Measurements from ENCODE around the gene CDC42BPA. TPM values are rescaled to one million over a fixed set of nuclear protein-coding genes. Genes with fewer than 3 reads are reported as not detected.
A peak's percentile ranks its signal among the peaks of the same experiment; 100 is the strongest.

The CDC42BPA gene
- total and polyA plus RNA-seq, 9 of the 15 experiments (the other 6 are each of a cell fraction or from before 2014, with no cell fraction given): 8.0 to 77.5 (median 52.1) TPM

DNA sequence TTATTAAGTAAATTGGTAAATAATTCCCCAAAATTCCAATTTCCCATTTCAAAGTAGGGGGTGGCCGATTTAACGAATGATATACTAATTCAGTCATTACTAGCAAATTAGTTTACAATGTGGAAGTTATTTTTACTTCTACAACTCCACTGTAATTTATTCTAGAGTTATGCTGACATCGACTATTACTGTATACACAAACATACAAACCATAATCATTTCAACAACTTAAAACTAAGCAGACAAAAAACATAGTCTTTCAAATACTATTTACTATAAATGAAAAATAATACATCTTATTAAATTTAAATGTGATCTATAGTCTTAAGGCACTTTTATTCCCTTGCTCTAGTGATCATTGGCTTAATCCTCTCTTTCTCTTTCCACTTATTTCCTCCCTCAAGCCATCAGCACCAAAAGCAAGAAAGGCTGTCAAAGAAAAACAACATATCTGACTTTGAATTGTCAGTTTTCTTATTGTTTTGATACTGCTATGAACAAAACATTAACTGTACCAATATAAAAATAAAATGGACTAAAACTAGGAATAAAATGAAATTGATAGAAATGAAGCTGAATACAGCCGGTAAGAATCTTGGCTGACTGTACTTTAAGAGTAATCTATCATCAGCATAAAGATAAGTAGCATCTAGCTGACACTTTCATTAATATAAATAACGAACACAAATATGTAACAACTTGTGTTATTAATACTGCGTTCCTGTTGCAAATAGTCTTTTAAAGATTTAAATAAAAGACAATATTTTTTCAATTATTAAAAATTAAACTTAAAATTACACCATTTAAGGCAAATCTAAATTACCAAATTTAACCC is 4.1 kb downstream of the CDC42BPA start (continued):
- TF ChIP-seq ZKSCAN8 (CRISPR knock-in tag; IDR thresholded peaks at IDR 0.05): no peak
- no peak for TF ChIP-seq NFATC3 (IDR thresholded peaks at IDR 0.05)
- TF ChIP-seq ZNF41 (CRISPR knock-in tag; conservative IDR thresholded peaks at IDR 0.05): no peak
- peak; percentile 67 for TF ChIP-seq SMARCA4 (IDR thresholded peaks at IDR 0.05)
- no peak for TF ChIP-seq ZNF165 (CRISPR knock-in tag; IDR thresholded peaks at IDR 0.05; ENCODE audit: borderline replicate concordance)
- no peak for TF ChIP-seq NFIC (IDR thresholded peaks at IDR 0.05)
- TF ChIP-seq ZNF696 (CRISPR knock-in tag; conservative IDR thresholded peaks at IDR 0.05): no peak
- TF ChIP-seq, protein P1, sequence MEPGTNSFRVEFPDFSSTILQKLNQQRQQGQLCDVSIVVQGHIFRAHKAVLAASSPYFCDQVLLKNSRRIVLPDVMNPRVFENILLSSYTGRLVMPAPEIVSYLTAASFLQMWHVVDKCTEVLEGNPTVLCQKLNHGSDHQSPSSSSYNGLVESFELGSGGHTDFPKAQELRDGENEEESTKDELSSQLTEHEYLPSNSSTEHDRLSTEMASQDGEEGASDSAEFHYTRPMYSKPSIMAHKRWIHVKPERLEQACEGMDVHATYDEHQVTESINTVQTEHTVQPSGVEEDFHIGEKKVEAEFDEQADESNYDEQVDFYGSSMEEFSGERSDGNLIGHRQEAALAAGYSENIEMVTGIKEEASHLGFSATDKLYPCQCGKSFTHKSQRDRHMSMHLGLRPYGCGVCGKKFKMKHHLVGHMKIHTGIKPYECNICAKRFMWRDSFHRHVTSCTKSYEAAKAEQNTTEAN (CRISPR knock-in tag; IDR thresholded peaks at IDR 0.05): no peak
- peak; percentile 21; the same call in 1 of the 2 replicates for TF ChIP-seq ZFX (CRISPR knock-in tag; IDR thresholded peaks at IDR 0.05)
- no peak for TF ChIP-seq ELF1 (tag; IDR thresholded peaks at IDR 0.05)
- TF ChIP-seq GABPA (tag; conservative IDR thresholded peaks at IDR 0.05; ENCODE audit: low read depth): no peak
- no peak for TF ChIP-seq HDAC6 (IDR thresholded peaks at IDR 0.05; ENCODE audit: low read depth, low read length)
- no peak for TF ChIP-seq HNRNPH1 (optimal IDR thresholded peaks at IDR 0.05; ENCODE audit: low read depth, low read length)
- TF ChIP-seq ADNP (tag; IDR thresholded peaks at IDR 0.05): peak; percentile 44; the same call in 1 of the 2 replicates
- no peak for TF ChIP-seq ILK (tag; IDR thresholded peaks at IDR 0.05; ENCODE audit: borderline replicate concordance, low read depth)
- no peak for TF ChIP-seq LCOR (CRISPR knock-in tag; IDR thresholded peaks at IDR 0.05)
- TF ChIP-seq ZBTB7A (IDR thresholded peaks at IDR 0.05; ENCODE audit: borderline replicate concordance, control insufficient read depth, low read depth, low read length): no peak
- no peak for TF ChIP-seq IRF2 (CRISPR knock-in tag; IDR thresholded peaks at IDR 0.05)
- no peak for TF ChIP-seq ZNF77 (CRISPR knock-in tag; IDR thresholded peaks at IDR 0.05)
- peak; percentile 26 for TF ChIP-seq RBFOX2 (IDR thresholded peaks at IDR 0.05; ENCODE audit: low read depth, low read length)
- no peak for TF ChIP-seq THRAP3 (IDR thresholded peaks at IDR 0.05; ENCODE audit: borderline replicate concordance)
- TF ChIP-seq, protein P2, sequence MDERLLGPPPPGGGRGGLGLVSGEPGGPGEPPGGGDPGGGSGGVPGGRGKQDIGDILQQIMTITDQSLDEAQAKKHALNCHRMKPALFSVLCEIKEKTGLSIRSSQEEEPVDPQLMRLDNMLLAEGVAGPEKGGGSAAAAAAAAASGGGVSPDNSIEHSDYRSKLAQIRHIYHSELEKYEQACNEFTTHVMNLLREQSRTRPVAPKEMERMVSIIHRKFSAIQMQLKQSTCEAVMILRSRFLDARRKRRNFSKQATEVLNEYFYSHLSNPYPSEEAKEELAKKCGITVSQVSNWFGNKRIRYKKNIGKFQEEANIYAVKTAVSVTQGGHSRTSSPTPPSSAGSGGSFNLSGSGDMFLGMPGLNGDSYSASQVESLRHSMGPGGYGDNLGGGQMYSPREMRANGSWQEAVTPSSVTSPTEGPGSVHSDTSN (CRISPR knock-in tag; IDR thresholded peaks at IDR 0.05; ENCODE audit: low read depth): no peak
- TF ChIP-seq, protein P2 (tag; conservative IDR thresholded peaks at IDR 0.05; ENCODE audit: low read depth): peak; percentile 87
- TF ChIP-seq, protein P3, sequence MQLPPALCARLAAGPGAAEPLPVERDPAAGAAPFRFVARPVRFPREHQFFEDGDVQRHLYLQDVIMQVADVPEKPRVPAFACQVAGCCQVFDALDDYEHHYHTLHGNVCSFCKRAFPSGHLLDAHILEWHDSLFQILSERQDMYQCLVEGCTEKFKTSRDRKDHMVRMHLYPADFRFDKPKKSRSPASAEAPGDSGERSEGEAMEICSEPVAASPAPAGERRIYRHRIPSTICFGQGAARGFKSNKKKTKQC (CRISPR knock-in tag; IDR thresholded peaks at IDR 0.05): no peak
- no peak for TF ChIP-seq RBM34 (IDR thresholded peaks at IDR 0.05; ENCODE audit: borderline replicate concordance, insufficient read depth, low read length)
- TF ChIP-seq NCOA6 (IDR thresholded peaks at IDR 0.05): peak; percentile 46; the same call in 1 of the 2 replicates
